Medulla oblongata (tissue), 1 donor: ENCODE measurements around the gene IGF1R.

Source experiments
- DNase-seq: peaks from one replicate; pipeline ENCODE4 v3.0.0-alpha.2; 2015; ENCODE audit errors: extremely low spot score

IGF1R gene

GRCh38 chr15:98724494-98724893, 76.2 kb downstream of the IGF1R start:
- DNase-seq, result no peak

- no peak for DNase-seq
Measured at GRCh38 chr15:98725874-98726273, 77.5 kb downstream of the IGF1R start.

GRCh38 chr15:98727115-98728040, 79.0 kb downstream of the IGF1R start:
- peak; percentile 60 for DNase-seq

GRCh38 chr15:98728082-98728810, 79.9 kb downstream of the IGF1R start:
- DNase-seq, result peak; percentile 24

- DNase-seq, result no peak
Measured at GRCh38 chr15:98728811-98729160, 80.4 kb downstream of the IGF1R start.

- no peak for DNase-seq
Measured at GRCh38 chr15:98729446-98730042, 81.2 kb downstream of the IGF1R start.

GRCh38 chr15:98730860-98731711, 82.7 kb downstream of the IGF1R start:
- no peak for DNase-seq

GRCh38 chr15:98731712-98732450, 83.5 kb downstream of the IGF1R start:
- no peak for DNase-seq

GRCh38 chr15:98733098-98733497, 84.8 kb downstream of the IGF1R start:
- DNase-seq, result no peak

- DNase-seq, result no peak
Measured at GRCh38 chr15:98734466-98735199, 86.3 kb downstream of the IGF1R start.

- no peak for DNase-seq
Measured at GRCh38 chr15:98735304-98735703, 87.0 kb downstream of the IGF1R start.

GRCh38 chr15:98735895-98736617, 87.7 kb downstream of the IGF1R start:
- DNase-seq, result no peak

- no peak for DNase-seq
Measured at GRCh38 chr15:98737159-98737558, 88.8 kb downstream of the IGF1R start.

- DNase-seq, result no peak
Measured at GRCh38 chr15:98737721-98738120, 89.4 kb downstream of the IGF1R start.

GRCh38 chr15:98738689-98739401, 90.5 kb downstream of the IGF1R start:
- no peak for DNase-seq

GRCh38 chr15:98740295-98740694, 92.0 kb downstream of the IGF1R start:
- no peak for DNase-seq

GRCh38 chr15:98740963-98741362, 92.6 kb downstream of the IGF1R start:
- DNase-seq, result no peak

- no peak for DNase-seq
Measured at GRCh38 chr15:98743177-98743576, 94.8 kb downstream of the IGF1R start.

GRCh38 chr15:98744506-98744905, 96.2 kb downstream of the IGF1R start:
- DNase-seq, result no peak
